K562 (cell line): Measurements from ENCODE around the gene SLC37A2. TPM values are rescaled to one million over a fixed set of nuclear protein-coding genes. Genes with fewer than 3 reads are reported as not detected.

Experiments used
- ATAC-seq: fragments of 200-7000 bp; cut with Tn5 transposase; 3 replicates; pipeline ENCODE4 v1.9.1; 2020; ENCODE audit warnings: moderate library complexity
- BruUV-seq: library from RNA; stranded (reverse); fragments of 400-500 nt; replicated peaks from 2 replicates; lab custom pipeline; 2021; lab: Mats Ljungman, UMichigan
- CTCF ChIA-PET: fragments of 300-600 bp; formaldehyde crosslinking; extraction: SDS; loops from one replicate; lab custom pipeline; 2021; ENCODE audit warnings: low intra/inter-chr PET ratio; lab: Yijun Ruan, JAX
- POLR2A ChIA-PET: fragments of 300-600, 350-650 bp; sonication (Branson Sonifier 250); formaldehyde crosslinking; extraction: SDS; loops from one replicate; lab custom pipeline; 2021; ENCODE audit warnings: antibody characterized with exemption, inconsistent platforms; lab: Yijun Ruan, JAX
- DNase-seq, 4 experiments: peaks; one replicate each; pipeline versions ENCODE4 v3.0.0 to v3.0.0-alpha.2; 2011 to 2018; ENCODE audit warnings: low spot score in 3 of 4, mixed read lengths in 3 of 4; ENCODE audit errors: extremely low read depth in 1 of 4
- FAIRE-seq: peaks from 2 replicates; lab custom pipeline; 2011; peaks lifted over from hg19 to GRCh38; lab: Jason Lieb, UNC
- H2AFZ ChIP-seq: 2 replicates; pipeline ENCODE4 v1.6.0; 2011; ENCODE audit warnings: low read depth, low read length, control low read depth, inconsistent platforms
- H3K27ac ChIP-seq: fragments of 200-600 bp; 3 replicates; pipeline ENCODE4 v1.8.0; 2011; ENCODE audit warnings: low read depth, mild to moderate bottlenecking, control low read depth, inconsistent platforms, low read length, moderate library complexity, mixed read lengths; ENCODE audit errors: extremely low read depth
- H3K27me3 ChIP-seq, 2 experiments: fragments of 300-600 bp in 1 of 2; 2 replicates in 1 of 2; 3 replicates in 1 of 2; pipeline versions ENCODE4 v1.6.0 to v1.8.0; 2011; ENCODE audit warnings: inconsistent platforms in 2 of 2, low read length in 2 of 2, mild to moderate bottlenecking in 1 of 2, mixed read lengths in 1 of 2, moderate library complexity in 1 of 2; ENCODE audit not compliant: control insufficient read depth in 2 of 2, insufficient read depth in 2 of 2
- H3K36me3 ChIP-seq: fragments of 300-600 bp; 3 replicates; pipeline ENCODE4 v1.8.0; 2011; ENCODE audit warnings: mild to moderate bottlenecking, low read length, inconsistent platforms; ENCODE audit not compliant: control insufficient read depth, insufficient read depth
- H3K4me1 ChIP-seq, 2 experiments: fragments of 200-600 bp in 1 of 2; replicated peaks in 1 of 2; 2 replicates in 1 of 2; 3 replicates in 1 of 2; pipeline versions ENCODE4 v1.5.1 to v1.8.0; 2011; ENCODE audit warnings: inconsistent platforms in 2 of 2, low read length in 2 of 2, mild to moderate bottlenecking in 1 of 2, mixed read lengths in 1 of 2, moderate library complexity in 1 of 2; ENCODE audit not compliant: control insufficient read depth in 2 of 2, insufficient read depth in 2 of 2
- H3K4me2 ChIP-seq: 2 replicates; pipeline ENCODE4 v1.6.1; 2011; ENCODE audit warnings: low read length, control low read depth, inconsistent platforms, mixed read lengths; ENCODE audit not compliant: insufficient read depth
- H3K4me3 ChIP-seq: fragments of 200-600 bp; sonication (generic), shearing (Covaris generic); 2 replicates; pipeline ENCODE4 v1.5.1; 2016; ENCODE audit warnings: control low read depth, inconsistent platforms
- H3K79me2 ChIP-seq: fragments of 200-600 bp; 3 replicates; pipeline ENCODE4 v1.8.0; 2011; ENCODE audit warnings: low read length, inconsistent platforms; ENCODE audit not compliant: control insufficient read depth, insufficient read depth
- H3K9ac ChIP-seq, 2 experiments: 2 replicates each; pipeline versions ENCODE4 v1.6.0 to v1.6.1; 2011; ENCODE audit warnings: low read depth in 2 of 2, low read length in 2 of 2, control low read depth in 1 of 2, inconsistent platforms in 1 of 2, mild to moderate bottlenecking in 1 of 2, mixed read lengths in 1 of 2; ENCODE audit not compliant: insufficient read depth in 1 of 2
- H3K9me1 ChIP-seq: one replicate; pipeline ENCODE4 v1.6.0; 2011; ENCODE audit warnings: inconsistent platforms, mild to moderate bottlenecking, low read length, moderate library complexity; ENCODE audit not compliant: control insufficient read depth, insufficient read depth
- H3K9me3 ChIP-seq: replicated peaks from 2 replicates; pipeline ENCODE4 v1.5.1; 2011; ENCODE audit warnings: low read depth, low read length, inconsistent platforms; ENCODE audit not compliant: control insufficient read depth, insufficient read depth
- H4K20me1 ChIP-seq: replicated peaks from 2 replicates; pipeline ENCODE4 v1.6.1; 2011; ENCODE audit warnings: low read length, inconsistent platforms, mixed read lengths; ENCODE audit not compliant: control insufficient read depth, insufficient read depth
- KHSRP ChIP-seq: fragments of 450-650 bp; IDR thresholded peaks from 2 replicates; pipeline ENCODE4 v1.6.1; 2017
- TCF7 ChIP-seq: sonication (generic); IDR thresholded peaks from 2 replicates; pipeline ENCODE4 v1.6.1; 2016; ENCODE audit warnings: antibody characterized with exemption, borderline replicate concordance
- UBTF ChIP-seq, 2 experiments: IDR thresholded peaks; 2 replicates each; pipeline ENCODE4 v1.6.1; 2012; ENCODE audit warnings: improper control_type of control experiment in 2 of 2, low read depth in 2 of 2, low read length in 2 of 2, borderline replicate concordance in 1 of 2
- ZNF77 ChIP-seq: fragments of 250-450 bp; sonication (Bioruptor Pico); IDR thresholded peaks from 2 replicates; pipeline ENCODE4 v1.5.0; 2020
- WGBS: fragments of 100-300 bp; shearing (Covaris generic); methylation state at CpG from one replicate; pipeline ENCODE4 v1.1.6; 2016; ENCODE audit warnings: low coverage, mixed read lengths; ENCODE audit not compliant: insufficient coverage; ENCODE audit errors: missing lambda C conversion rate; 5-methylcytosine and 5-hydroxymethylcytosine counted together
- in situ Hi-C: fragments of 300-500 bp; cut with MboI; formaldehyde crosslinking; loops from 4 replicates; pipeline ENCODE4 v1.15.0; 2018; ENCODE audit warnings: inconsistent platforms, mixed read lengths
- intact Hi-C: fragments of 100-400 bp; cut with micrococcal nuclease; formaldehyde crosslinking; loops from 2 replicates; pipeline ENCODE4 v1.14.2; 2022
- polyA plus RNA-seq, 8 experiments: library from polyadenylated mRNA; depleted of rRNA in 4 of 8; stranded (reverse) in 5 of 8; unstranded in 3 of 8; fragments of >200 nt; fragmentation: Nextera tagmentation in 2 of 8; fragmentation: Illumina TruSeq in 1 of 8; extraction: Ambion mirVana in 2 of 8; extraction: Trizol in 1 of 8; gene quantifications; 2 replicates each; pipeline versions ENCODE4 v1.2.1 to v1.2.3, GENCODE V29; 2011 to 2014; ENCODE audit warnings: inconsistent platforms in 1 of 8, missing spikeins in 1 of 8
- total RNA-seq, 7 experiments: library from RNA; depleted of rRNA in 6 of 7; stranded (reverse); fragments of >200 nt in 6 of 7; fragmentation: Illumina TruSeq in 2 of 7; extraction: Trizol in 2 of 7; gene quantifications; 2 replicates each; pipeline versions ENCODE4 v1.2.1 to v1.2.3, GENCODE V29; 2011 to 2021; ENCODE audit warnings: low replicate concordance in 1 of 7
- TF ChIP-seq, protein P1 (sequence below): fragments of 250-450 bp; sonication (Bioruptor Pico); IDR thresholded peaks from 2 replicates; pipeline ENCODE4 v1.5.1; 2021; ENCODE audit warnings: mild to moderate bottlenecking
- TF ChIP-seq, protein P2 (sequence below), 2 experiments: fragments of 250-450 bp in 1 of 2; fragments of 450-650 bp in 1 of 2; sonication (Bioruptor Pico) in 1 of 2; IDR thresholded peaks; 2 replicates each; pipeline versions ENCODE4 v1.6.1 to v1.8.0; 2016 to 2021; ENCODE audit warnings: mild to moderate bottlenecking in 2 of 2, moderate library complexity in 2 of 2, missing compliant biosample characterization in 1 of 2, missing genetic modification characterization in 1 of 2

The SLC37A2 gene
- total and polyA plus RNA-seq, 9 of the 15 experiments (the other 6 are each of a cell fraction or from before 2014, with no cell fraction given), result 0.01 to 1.2 (median 0.52) TPM

- H3K9ac ChIP-seq, result no peak overlapping the region
- 62% methylated on average over 6 of the region's 6 CpGs for WGBS
- no peaks in the 10 kb centered on the region for H3K79me2 ChIP-seq
- H3K9me1 ChIP-seq, result no peaks in the 10 kb centered on the region
- H4K20me1 ChIP-seq, result 0 out of 2 replicates have a peak, but pooled peaks cover 3% of the 10 kb centered on the region
- no peak for FAIRE-seq
- BruUV-seq, result TSS peak; percentile 76
- ATAC-seq, result peak; percentile 33
- peaks cover 2% of the 10 kb centered on the region; the same call in 1 of the 3 replicates for H3K36me3 ChIP-seq
- H3K4me3 ChIP-seq, result no peak overlapping the region
- H3K9me3 ChIP-seq, result no peaks in the 10 kb centered on the region
- H3K27ac ChIP-seq, result no peak overlapping the region
- H3K27me3 ChIP-seq, result no peaks in the 10 kb centered on the region
- in situ Hi-C loops, result no loop called here
- no peak for DNase-seq
- H3K4me2 ChIP-seq, result no peak overlapping the region
- intact Hi-C loops, result loop anchor here (1.0 to 5.0 kb wide), 3 partner anchors 50 to 781 kb away; no protein-coding TSS in a partner anchor
- peaks cover 0 to 7% of the 10 kb centered on the region in 2 experiments; a peak in 2 of 5 replicates for H3K4me1 ChIP-seq
- CTCF ChIA-PET, result interaction anchor here (0.6 to 2.3 kb wide), 5 partner anchors 33 to 783 kb away, joined by 3 to 8 read pairs (median 3); no protein-coding TSS in a partner anchor
- POLR2A ChIA-PET, result interaction anchor here (0.6 to 2.5 kb wide), 3 partner anchors 13 to 29 kb away, joined by 3 to 6 read pairs (median 3); no protein-coding TSS in a partner anchor
- H2AFZ ChIP-seq, result no peak overlapping the region
- TF ChIP-seq TCF7, result no peak
- TF ChIP-seq, protein P1, sequence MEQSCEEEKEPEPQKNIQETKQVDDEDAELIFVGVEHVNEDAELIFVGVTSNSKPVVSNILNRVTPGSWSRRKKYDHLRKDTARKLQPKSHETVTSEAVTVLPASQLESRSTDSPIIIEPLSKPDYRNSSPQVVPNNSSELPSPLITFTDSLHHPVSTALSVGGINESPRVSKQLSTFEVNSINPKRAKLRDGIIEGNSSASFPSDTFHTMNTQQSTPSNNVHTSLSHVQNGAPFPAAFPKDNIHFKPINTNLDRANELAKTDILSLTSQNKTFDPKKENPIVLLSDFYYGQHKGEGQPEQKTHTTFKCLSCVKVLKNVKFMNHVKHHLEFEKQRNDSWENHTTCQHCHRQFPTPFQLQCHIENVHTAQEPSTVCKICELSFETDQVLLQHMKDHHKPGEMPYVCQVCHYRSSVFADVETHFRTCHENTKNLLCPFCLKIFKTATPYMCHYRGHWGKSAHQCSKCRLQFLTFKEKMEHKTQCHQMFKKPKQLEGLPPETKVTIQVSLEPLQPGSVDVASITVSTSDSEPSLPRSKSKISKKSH (CRISPR knock-in tag), result no peak
- no peak for TF ChIP-seq UBTF (IDR thresholded peaks at IDR 0.05; ENCODE audit: borderline replicate concordance in 1 of 2, low read depth in 2 of 2, low read length in 2 of 2)
- TF ChIP-seq KHSRP, result no peak
- TF ChIP-seq ZNF77 (CRISPR knock-in tag), result no peak
- TF ChIP-seq, protein P2, sequence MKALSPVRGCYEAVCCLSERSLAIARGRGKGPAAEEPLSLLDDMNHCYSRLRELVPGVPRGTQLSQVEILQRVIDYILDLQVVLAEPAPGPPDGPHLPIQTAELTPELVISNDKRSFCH (CRISPR knock-in tag; IDR thresholded peaks at IDR 0.05), result no peak
- TF ChIP-seq, protein P2 (tag; IDR thresholded peaks at IDR 0.05), result no peak
Observed at GRCh38 chr11:125090816-125091215, 27.7 kb downstream of the SLC37A2 start.
